ENCODE results near the gene MT1E. TPM values are rescaled to one million over a fixed set of nuclear protein-coding genes. Genes with fewer than 3 reads are reported as not detected.

Gene MT1E
- total RNA-seq, 2 donors from 2014 or later: 5.5 TPM; not detected in 1

DNA sequence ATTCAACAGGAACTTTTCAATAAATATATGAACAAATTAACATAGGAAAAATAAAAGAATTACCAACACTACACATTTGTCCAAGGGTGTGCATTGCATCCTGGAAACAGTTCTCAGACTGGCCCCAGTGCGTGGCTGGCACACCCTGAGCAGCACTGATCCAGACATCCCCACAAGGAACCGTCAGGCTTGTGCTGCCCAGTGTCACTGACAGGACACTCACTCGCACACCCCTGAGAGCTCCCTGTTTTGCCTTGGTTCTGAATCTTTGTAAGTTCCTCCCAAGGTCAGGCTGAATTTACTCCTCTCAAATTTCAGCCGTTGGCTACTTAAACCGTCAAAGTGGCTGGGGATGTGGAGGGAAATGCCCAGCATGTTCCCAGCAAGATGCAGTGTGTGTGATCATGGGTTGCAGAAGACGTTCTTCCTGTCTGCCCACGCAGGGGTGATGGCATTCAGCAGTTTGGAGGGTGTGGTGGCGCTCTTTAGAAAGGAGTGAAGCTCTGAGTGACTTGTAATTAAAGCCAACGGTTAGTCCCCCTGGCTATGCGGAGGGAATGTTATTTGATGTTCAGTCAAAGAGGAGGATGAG lies 15.5 kb upstream of the MT1E start:
- H3K36me3 Mint-ChIP-seq (ENCODE audit: low read depth): no peaks in the 10 kb centered on the region
- Histone ChIP-seq H3K9me3 (ENCODE audit: control insufficient read depth, low read length) (no peaks in the 10 kb centered on the region), H3K27ac (ENCODE audit: low read depth, low read length) (no peak overlapping the region), H3K4me3 (ENCODE audit: low read length) (no peak overlapping the region), H3K36me3 (ENCODE audit: control insufficient read depth, insufficient read depth, low read length) (no peaks in the 10 kb centered on the region), H3K4me1 (ENCODE audit: control insufficient read depth, insufficient read depth, low read length) (no peaks in the 10 kb centered on the region), H3K9ac (ENCODE audit: extremely low read depth, low read length, poor library complexity, severe bottlenecking) (no peak overlapping the region), H3K27me3 (ENCODE audit: control insufficient read depth, insufficient read depth, low read length, poor library complexity, severe bottlenecking) (peaks cover 70% of the 10 kb centered on the region)
- H3K4me1 Mint-ChIP-seq: peaks cover 18% of the 10 kb centered on the region
- H3K27ac Mint-ChIP-seq: no peak overlapping the region
- TF ChIP-seq, protein P1, sequence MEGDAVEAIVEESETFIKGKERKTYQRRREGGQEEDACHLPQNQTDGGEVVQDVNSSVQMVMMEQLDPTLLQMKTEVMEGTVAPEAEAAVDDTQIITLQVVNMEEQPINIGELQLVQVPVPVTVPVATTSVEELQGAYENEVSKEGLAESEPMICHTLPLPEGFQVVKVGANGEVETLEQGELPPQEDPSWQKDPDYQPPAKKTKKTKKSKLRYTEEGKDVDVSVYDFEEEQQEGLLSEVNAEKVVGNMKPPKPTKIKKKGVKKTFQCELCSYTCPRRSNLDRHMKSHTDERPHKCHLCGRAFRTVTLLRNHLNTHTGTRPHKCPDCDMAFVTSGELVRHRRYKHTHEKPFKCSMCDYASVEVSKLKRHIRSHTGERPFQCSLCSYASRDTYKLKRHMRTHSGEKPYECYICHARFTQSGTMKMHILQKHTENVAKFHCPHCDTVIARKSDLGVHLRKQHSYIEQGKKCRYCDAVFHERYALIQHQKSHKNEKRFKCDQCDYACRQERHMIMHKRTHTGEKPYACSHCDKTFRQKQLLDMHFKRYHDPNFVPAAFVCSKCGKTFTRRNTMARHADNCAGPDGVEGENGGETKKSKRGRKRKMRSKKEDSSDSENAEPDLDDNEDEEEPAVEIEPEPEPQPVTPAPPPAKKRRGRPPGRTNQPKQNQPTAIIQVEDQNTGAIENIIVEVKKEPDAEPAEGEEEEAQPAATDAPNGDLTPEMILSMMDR (conservative IDR thresholded peaks at IDR 0.05): no peak
- 30 to 38% methylated on average over 10 of the region's 10 CpGs for WGBS, 2 experiments (ENCODE audit: insufficient coverage in 1 of 2, insufficient read length in 1 of 2)
- peaks cover 79% of the 10 kb centered on the region for H3K27me3 Mint-ChIP-seq (ENCODE audit: insufficient read depth)
- no peak for DNase-seq
- no peak overlapping the region for H3K4me3 Mint-ChIP-seq
- H3K9me3 Mint-ChIP-seq: no peaks in the 10 kb centered on the region

DNA sequence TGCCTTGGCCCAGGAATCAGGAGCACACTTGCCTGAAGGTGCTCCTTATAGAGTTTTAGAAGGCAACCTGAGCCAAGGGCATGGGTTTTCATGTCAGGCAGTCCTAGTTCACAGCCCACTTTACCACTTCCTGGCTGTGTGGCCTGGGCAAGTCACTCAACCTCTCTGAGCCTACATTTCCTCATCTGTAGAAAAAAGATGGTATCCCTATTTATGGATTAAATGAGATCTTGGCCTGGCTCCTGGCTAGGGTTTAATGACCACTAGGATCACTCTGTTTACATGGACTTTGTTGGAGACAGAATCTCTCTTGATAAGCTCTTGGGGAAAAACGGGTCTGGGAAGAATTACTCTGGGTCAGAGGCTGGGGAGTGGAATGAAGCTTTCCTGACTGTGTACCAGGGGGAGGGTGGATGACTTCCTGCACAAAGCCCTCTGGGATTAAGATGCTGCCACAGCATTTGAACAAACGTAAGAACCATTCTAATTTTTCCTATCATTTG lies 14.9 kb upstream of the MT1E start:
- H3K27me3 ChIP-seq (ENCODE audit: control insufficient read depth, insufficient read depth, low read length, poor library complexity, severe bottlenecking): peaks cover 70% of the 10 kb centered on the region
- H3K4me3 Mint-ChIP-seq: no peak overlapping the region
- WGBS, 2 experiments (ENCODE audit: insufficient coverage in 1 of 2, insufficient read length in 1 of 2): 82 to 100% methylated on average over 2 of the region's 2 CpGs

DNA sequence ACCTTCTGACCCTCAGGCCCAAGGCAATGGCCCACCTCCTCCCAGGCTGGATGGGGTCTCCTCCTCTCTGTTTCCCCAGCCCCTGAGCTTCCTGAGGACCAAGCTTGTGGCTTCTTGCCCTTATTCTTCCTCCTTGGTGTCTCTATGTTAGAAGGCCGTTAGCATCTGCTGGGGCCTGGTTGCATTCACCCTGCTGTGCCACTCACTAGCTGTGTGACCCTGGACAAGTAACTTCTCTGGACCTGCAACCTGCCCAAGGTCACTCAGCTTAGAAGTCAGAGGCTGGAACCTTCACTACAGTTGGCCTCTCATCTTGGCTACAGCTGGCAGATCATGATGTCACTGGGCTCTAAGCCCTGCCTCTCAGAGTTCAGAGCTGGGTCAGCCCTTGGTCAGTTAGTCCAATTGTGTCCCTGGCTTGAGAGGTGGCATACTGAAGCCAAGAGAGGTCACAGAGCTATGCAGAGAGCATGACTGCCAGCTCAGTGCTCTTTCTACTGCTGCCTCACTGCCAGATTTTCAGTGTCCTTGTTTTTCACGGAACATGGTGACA lies 14.2 kb upstream of the MT1E start:
- no peaks in the 10 kb centered on the region for H3K4me1 ChIP-seq (ENCODE audit: control insufficient read depth, insufficient read depth, low read length)
- TF ChIP-seq, protein P1 (conservative IDR thresholded peaks at IDR 0.05): no peak
- Mint-ChIP-seq H3K27ac (no peak overlapping the region), H3K4me1 (peaks cover 18% of the 10 kb centered on the region), H3K9me3 (no peaks in the 10 kb centered on the region), H3K4me3 (no peak overlapping the region), H3K27me3 (ENCODE audit: insufficient read depth) (peaks cover 83% of the 10 kb centered on the region), H3K36me3 (ENCODE audit: low read depth) (no peaks in the 10 kb centered on the region)
- no peak overlapping the region for H3K9ac ChIP-seq (ENCODE audit: extremely low read depth, low read length, poor library complexity, severe bottlenecking)
- H3K27ac ChIP-seq (ENCODE audit: low read depth, low read length): no peak overlapping the region
- H3K4me3 ChIP-seq (ENCODE audit: low read length): no peak overlapping the region
- H3K9me3 ChIP-seq (ENCODE audit: control insufficient read depth, low read length): no peaks in the 10 kb centered on the region
- no peaks in the 10 kb centered on the region for H3K36me3 ChIP-seq (ENCODE audit: control insufficient read depth, insufficient read depth, low read length)
- peaks cover 75% of the 10 kb centered on the region for H3K27me3 ChIP-seq (ENCODE audit: control insufficient read depth, insufficient read depth, low read length, poor library complexity, severe bottlenecking)
- no peak for DNase-seq
- WGBS, 2 experiments (ENCODE audit: insufficient coverage in 1 of 2, insufficient read length in 1 of 2): 83 to 88% methylated on average over 1 to 2 of the region's 2 CpGs

More for the DNA sequence above, 14.9 kb upstream of the MT1E start:
- H3K27ac ChIP-seq (ENCODE audit: low read depth, low read length): no peak overlapping the region
- H3K4me3 ChIP-seq (ENCODE audit: low read length): no peak overlapping the region
- no peaks in the 10 kb centered on the region for H3K9me3 ChIP-seq (ENCODE audit: control insufficient read depth, low read length)
- H3K36me3 ChIP-seq (ENCODE audit: control insufficient read depth, insufficient read depth, low read length): no peaks in the 10 kb centered on the region
- no peaks in the 10 kb centered on the region for H3K9me3 Mint-ChIP-seq
- DNase-seq: no peak
- H3K9ac ChIP-seq (ENCODE audit: extremely low read depth, low read length, poor library complexity, severe bottlenecking): no peak overlapping the region
- H3K4me1 ChIP-seq (ENCODE audit: control insufficient read depth, insufficient read depth, low read length): no peaks in the 10 kb centered on the region
- H3K27me3 Mint-ChIP-seq (ENCODE audit: insufficient read depth): peaks cover 82% of the 10 kb centered on the region
- TF ChIP-seq, protein P1 (conservative IDR thresholded peaks at IDR 0.05): no peak
- H3K4me1 Mint-ChIP-seq: peaks cover 18% of the 10 kb centered on the region
- no peak overlapping the region for H3K27ac Mint-ChIP-seq
- no peaks in the 10 kb centered on the region for H3K36me3 Mint-ChIP-seq (ENCODE audit: low read depth)
